AG10803 (cell line): ENCODE results near the gene HTR3C.
"Not testable (repeated sequence)": the region's sequence is repeated elsewhere in the genome, so short reads cannot be mapped to it uniquely, and the experiment has no call there.

Experiments used
- DNase-seq: peaks from one replicate; pipeline ENCODE4 v3.0.0; 2010; ENCODE audit warnings: low read depth
- H3K4me3 ChIP-seq: 2 replicates; pipeline ENCODE4 v1.5.1; 2011; ENCODE audit warnings: mild to moderate bottlenecking, low read length, control low read depth
- TF ChIP-seq, protein P1 (sequence below): conservative IDR thresholded peaks from 2 replicates; pipeline ENCODE4 v1.5.1; 2011; ENCODE audit warnings: mild to moderate bottlenecking, low read length, control low read depth, inconsistent platforms

HTR3C gene, protein sequence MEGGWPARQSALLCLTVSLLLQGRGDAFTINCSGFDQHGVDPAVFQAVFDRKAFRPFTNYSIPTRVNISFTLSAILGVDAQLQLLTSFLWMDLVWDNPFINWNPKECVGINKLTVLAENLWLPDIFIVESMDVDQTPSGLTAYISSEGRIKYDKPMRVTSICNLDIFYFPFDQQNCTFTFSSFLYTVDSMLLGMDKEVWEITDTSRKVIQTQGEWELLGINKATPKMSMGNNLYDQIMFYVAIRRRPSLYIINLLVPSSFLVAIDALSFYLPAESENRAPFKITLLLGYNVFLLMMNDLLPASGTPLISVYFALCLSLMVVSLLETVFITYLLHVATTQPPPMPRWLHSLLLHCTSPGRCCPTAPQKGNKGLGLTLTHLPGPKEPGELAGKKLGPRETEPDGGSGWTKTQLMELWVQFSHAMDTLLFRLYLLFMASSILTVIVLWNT

GRCh38 chr3:184052767-184053166 is at the start of gene HTR3C:
Gene HTR3C (plus strand): TSS chr3:184053047. CDS start chr3:184053081, 34 bp downstream.
- TF ChIP-seq, protein P1, sequence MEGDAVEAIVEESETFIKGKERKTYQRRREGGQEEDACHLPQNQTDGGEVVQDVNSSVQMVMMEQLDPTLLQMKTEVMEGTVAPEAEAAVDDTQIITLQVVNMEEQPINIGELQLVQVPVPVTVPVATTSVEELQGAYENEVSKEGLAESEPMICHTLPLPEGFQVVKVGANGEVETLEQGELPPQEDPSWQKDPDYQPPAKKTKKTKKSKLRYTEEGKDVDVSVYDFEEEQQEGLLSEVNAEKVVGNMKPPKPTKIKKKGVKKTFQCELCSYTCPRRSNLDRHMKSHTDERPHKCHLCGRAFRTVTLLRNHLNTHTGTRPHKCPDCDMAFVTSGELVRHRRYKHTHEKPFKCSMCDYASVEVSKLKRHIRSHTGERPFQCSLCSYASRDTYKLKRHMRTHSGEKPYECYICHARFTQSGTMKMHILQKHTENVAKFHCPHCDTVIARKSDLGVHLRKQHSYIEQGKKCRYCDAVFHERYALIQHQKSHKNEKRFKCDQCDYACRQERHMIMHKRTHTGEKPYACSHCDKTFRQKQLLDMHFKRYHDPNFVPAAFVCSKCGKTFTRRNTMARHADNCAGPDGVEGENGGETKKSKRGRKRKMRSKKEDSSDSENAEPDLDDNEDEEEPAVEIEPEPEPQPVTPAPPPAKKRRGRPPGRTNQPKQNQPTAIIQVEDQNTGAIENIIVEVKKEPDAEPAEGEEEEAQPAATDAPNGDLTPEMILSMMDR = no peak
- DNase-seq = no peak
- H3K4me3 ChIP-seq = no peak within 1 kb of the TSS

- H3K4me3 ChIP-seq = peak overlapping the region; percentile 18
- DNase-seq = peak; percentile 83
- TF ChIP-seq, protein P1 = no peak
Observed at GRCh38 chr3:184003187-184003967, 49.5 kb upstream of the HTR3C start.

DNA sequence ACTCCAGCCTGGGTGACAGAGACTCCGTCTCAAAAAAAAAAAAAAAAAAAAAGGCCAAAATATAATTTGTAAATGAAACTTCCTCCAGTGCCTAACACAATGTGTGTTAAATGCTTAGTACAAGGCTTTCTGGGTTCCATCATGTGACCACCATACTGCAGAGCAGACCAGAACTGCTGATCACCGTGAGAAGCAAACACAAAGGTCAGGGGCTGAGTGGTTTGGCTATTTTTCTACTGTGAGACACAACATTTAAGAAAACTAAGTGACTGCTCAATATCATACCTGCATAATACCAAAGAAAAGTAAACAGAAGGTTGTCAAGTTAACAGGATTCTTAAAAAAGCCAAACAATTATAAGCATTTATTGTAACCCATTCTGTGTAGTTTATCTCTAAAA is 48.4 kb upstream of the HTR3C start:
- TF ChIP-seq, protein P1 = no peak

DNA sequence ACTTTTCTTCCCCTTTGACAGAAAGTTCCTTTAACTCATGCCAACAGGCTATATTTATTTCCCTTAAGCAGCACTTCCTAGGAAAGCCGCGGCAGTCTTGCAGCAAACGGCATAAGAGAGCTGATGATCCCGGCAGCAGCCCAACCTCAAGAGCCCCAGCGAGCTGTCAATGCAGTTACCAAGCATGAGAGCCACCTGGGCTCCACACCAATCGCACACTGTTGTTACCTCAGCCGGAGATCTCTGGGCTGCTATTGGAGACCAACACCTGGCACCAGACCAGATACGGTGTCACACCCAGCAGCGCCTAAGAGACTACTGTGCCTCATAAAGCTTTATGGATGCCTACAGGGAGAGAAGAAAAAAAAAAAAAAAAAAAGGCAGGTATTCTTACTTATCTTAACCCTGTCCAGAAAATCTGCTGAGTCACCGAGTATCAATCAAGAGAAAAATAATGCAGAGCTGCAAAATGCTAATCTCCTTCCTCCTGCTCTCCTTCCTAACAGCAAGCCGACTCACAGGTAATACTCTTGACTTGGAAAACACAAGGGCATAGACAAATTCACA is 46.8 kb upstream of the HTR3C start:
- TF ChIP-seq, protein P1 = no peak
- H3K4me3 ChIP-seq = no peak overlapping the region
- peak; percentile 12 for DNase-seq

More for the DNA sequence above, 48.4 kb upstream of the HTR3C start:
- no peak for DNase-seq
- H3K4me3 ChIP-seq = no peak overlapping the region

DNA sequence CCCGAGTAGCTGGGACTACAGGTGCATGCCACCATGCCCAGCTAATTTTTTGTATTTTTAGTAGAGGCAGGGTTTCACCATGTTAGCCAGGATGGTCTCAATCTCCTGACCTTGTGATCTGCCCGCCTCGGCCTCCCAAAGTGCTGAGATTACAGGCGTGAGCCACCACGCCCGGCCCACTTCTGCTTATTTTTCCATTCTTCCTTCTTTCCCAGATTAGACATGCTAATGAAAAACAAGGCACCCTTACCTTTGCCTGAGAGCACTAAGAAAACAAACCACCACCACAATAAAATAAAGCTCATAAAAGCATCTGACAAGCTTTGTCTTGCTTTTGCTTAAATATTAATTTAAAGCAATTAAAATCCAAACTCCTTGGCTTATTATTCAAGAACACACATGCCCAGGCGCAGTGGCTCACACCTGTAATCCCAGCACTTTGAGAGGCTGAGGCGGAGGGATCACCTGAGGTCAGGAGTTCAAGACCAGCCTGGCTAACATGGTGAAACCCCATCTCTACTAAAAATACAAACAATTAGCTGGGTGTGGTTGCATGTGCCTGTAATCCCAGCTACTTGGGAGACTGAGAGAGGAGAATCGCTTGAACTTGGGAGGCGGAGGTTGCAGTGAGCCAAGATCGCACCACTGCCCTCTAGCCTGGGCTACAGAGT is 45.6 kb upstream of the HTR3C start:
- H3K4me3 ChIP-seq, DNase-seq: not testable (repeated sequence)

DNA sequence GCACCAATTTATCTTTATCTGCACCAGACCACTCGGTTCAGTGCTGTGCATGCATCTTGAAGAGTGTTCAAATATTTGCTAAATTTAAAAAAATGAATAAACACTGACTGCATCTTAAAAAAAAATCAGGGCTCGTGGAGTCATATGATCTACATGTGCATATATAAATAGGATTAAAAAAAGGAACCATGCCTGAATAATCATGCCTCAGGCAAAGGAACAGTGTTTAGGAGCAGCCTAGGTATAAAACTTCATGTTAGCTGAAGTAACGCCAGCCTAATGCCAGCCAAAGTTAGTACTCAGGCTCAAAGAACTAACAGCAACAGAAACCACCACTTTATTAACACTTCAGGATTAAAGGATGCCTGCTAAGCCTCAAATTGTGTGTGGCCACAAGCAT is 44.7 kb upstream of the HTR3C start:
- no peak for DNase-seq
- TF ChIP-seq, protein P1 = no peak
- no peak overlapping the region for H3K4me3 ChIP-seq
